Esophagus squamous epithelium (tissue), 5 donors: ENCODE data around the gene NUP35. TPM values are rescaled to one million over a fixed set of nuclear protein-coding genes. Genes with fewer than 3 reads are reported as not detected.

Experiments used
- DNase-seq: peaks from one replicate; lab custom pipeline; 2025; lab: John Stamatoyannopoulos, UW
- H3K27ac ChIP-seq, 4 donors: fragments of 200-600 bp; sonication (generic); one replicate each; pipeline ENCODE4 v1.5.1; 2016 to 2019; ENCODE audit warnings: mild to moderate bottlenecking in 1 of 4
- H3K27me3 ChIP-seq, 4 donors: fragments of 200-600 bp; sonication (generic); 1 replicate in 3 of 4; 2 replicates in 1 of 4; pipeline versions ENCODE4 v1.5.1 to v1.6.0; 2017 to 2021; ENCODE audit warnings: antibody characterized with exemption in 1 of 4
- H3K36me3 ChIP-seq, 3 donors: fragments of 200-600 bp; sonication (generic); one replicate each; pipeline ENCODE4 v1.5.1; 2016 to 2019
- H3K4me1 ChIP-seq, 3 donors: fragments of 200-600 bp; sonication (generic); one replicate each; pipeline ENCODE4 v1.5.1; 2017 to 2019
- H3K4me3 ChIP-seq, 4 donors: fragments of 200-600 bp; sonication (generic); 1 replicate in 3 of 4; 2 replicates in 1 of 4; pipeline ENCODE4 v1.5.1; 2016 to 2019; ENCODE audit warnings: mild to moderate bottlenecking in 2 of 4, moderate library complexity in 1 of 4
- H3K9me3 ChIP-seq, 3 donors: fragments of 200-600 bp; sonication (generic); one replicate each; pipeline ENCODE4 v1.5.1; 2016 to 2019
- POLR2A ChIP-seq, 4 donors: fragments of 450-650 bp; IDR thresholded peaks; one replicate each; pipeline ENCODE4 v1.6.1; 2017; ENCODE audit warnings: antibody characterized with exemption in 4 of 4, mild to moderate bottlenecking in 4 of 4, moderate library complexity in 3 of 4
- WGBS, 2 donors: methylation state at CpG; one replicate each; pipeline ENCODE4 v1.1.5; 2018; 5-methylcytosine and 5-hydroxymethylcytosine counted together
- intact Hi-C: fragments of 100-400 bp; cut with DNase I; formaldehyde crosslinking; loops from one replicate; pipeline ENCODE4 v1.15.0; 2022
- total RNA-seq, 4 donors: library from RNA; depleted of rRNA; stranded (reverse); fragments of >200 nt; gene quantifications; one replicate each; pipeline ENCODE4 v1.1.0, GENCODE V29; 2016
- TF ChIP-seq, protein P1 (sequence below), 6 experiments: fragments of 450-650 bp in 4 of 6; fragments of 200-600 bp in 2 of 6; sonication (generic) in 2 of 6; IDR thresholded peaks; one replicate each; pipeline ENCODE4 v1.5.1; 2016 to 2019; ENCODE audit warnings: antibody characterized with exemption in 6 of 6, mild to moderate bottlenecking in 4 of 6, moderate library complexity in 4 of 6
- donor health status: DM: yes; HTN: yes; CAD: no.

NUP35 gene
- total RNA-seq, 4 donors from 2014 or later, result 7.8 to 25.4 (median 15.6) TPM

DNA sequence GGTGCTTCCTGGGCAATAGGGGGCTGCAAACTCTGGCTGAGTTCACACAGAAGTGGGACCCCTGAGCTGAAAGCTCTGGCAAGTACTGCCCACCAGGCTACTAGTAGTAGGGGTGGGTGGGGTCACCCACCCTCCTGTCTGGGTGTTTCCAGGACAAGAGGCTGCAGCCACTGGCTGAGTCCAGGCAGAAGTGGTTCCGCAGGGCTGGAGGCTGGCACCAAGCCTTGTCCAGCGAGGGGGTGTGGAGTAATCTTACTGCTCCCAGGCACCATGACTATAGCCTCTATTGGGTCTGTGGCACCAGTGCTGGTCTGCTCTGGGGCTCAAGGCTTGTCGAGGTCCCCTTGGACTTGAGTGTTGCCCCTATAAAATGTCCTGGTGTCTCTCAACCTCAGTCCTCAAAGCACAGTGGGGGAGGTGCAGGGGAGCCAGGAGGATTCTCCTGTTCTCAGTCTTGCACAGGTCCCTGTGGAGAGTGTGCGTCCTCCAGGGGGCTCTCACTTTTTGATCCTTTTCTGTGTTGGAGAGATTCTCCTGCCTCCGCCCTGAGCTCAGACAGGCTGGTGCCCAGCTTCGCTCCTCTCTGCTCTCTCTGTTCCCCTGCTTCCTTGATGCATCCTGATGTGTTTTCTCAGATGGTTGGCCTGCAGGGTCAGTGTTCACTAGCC is 48.1 kb downstream of the NUP35 start:
- TF ChIP-seq POLR2A (IDR thresholded peaks at IDR 0.05), result no peak
- TF ChIP-seq, protein P1, sequence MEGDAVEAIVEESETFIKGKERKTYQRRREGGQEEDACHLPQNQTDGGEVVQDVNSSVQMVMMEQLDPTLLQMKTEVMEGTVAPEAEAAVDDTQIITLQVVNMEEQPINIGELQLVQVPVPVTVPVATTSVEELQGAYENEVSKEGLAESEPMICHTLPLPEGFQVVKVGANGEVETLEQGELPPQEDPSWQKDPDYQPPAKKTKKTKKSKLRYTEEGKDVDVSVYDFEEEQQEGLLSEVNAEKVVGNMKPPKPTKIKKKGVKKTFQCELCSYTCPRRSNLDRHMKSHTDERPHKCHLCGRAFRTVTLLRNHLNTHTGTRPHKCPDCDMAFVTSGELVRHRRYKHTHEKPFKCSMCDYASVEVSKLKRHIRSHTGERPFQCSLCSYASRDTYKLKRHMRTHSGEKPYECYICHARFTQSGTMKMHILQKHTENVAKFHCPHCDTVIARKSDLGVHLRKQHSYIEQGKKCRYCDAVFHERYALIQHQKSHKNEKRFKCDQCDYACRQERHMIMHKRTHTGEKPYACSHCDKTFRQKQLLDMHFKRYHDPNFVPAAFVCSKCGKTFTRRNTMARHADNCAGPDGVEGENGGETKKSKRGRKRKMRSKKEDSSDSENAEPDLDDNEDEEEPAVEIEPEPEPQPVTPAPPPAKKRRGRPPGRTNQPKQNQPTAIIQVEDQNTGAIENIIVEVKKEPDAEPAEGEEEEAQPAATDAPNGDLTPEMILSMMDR (IDR thresholded peaks at IDR 0.05), result no peak
- H3K36me3 ChIP-seq, result no peaks in the 10 kb centered on the region
- no peak overlapping the region for H3K4me3 ChIP-seq
- peaks cover 0 to 10% (median 0%) of the 10 kb centered on the region in 3 donors for H3K4me1 ChIP-seq
- H3K27ac ChIP-seq, result no peak overlapping the region
- H3K27me3 ChIP-seq, result no peaks in the 10 kb centered on the region
- peaks cover 0 to 14% (median 5%) of the 10 kb centered on the region in 3 donors for H3K9me3 ChIP-seq
- 95 to 96% methylated on average over 3 to 5 of the region's 6 CpGs for WGBS, 2 donors
- intact Hi-C loops, result no loop called here
- no peak for DNase-seq

DNA sequence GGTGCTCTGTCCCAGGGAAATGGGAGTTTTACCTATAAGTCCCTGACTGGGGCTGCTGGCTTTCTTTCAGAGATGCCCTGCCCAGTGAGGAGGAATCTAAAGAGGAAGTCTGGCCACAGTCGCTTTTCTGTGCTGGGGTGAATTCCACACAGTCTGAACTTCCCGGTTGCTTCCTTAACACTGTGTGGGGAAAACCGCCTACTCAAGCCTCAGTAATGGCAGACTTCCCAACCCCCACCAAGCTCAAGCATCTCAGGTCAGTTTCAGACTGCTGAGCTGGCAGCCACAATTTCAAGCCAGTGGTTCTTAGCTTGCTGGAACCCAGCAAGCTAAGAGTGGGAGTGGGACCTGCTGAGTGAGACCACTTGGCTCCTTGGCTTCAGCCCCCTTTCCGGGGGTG is 54.9 kb downstream of the NUP35 start:
- intact Hi-C loops, result no loop called here
- H3K9me3 ChIP-seq, result peaks cover 0 to 27% (median 9%) of the 10 kb centered on the region in 3 donors

DNA sequence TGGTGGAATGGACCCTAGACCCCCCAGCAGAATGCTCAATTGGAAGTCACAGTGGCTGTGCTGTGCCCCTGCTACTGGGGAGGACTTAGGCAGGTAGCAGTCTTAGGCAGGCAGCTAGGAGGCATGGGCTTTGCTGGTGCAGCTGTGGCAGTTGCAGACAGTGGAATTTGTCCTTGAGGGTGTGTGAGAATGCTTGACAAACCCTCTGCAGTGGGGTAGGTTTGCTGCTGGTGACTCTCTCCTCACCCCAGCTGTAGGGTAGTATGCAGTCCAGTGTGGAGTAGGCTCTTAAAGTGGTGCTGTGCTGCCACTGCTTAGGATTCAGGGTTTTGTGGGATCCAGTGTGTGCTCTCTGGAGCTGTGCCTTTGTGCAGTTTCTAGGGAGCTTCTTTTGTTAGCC is 61.3 kb downstream of the NUP35 start:
- DNase-seq, result no peak
- Histone ChIP-seq H3K9me3 (peaks cover 0 to 14% (median 4%) of the 10 kb centered on the region in 3 donors), H3K36me3 (peaks cover 0 to 92% (median 5%) of the 10 kb centered on the region in 3 donors), H3K27ac (no peak overlapping the region), H3K4me3 (no peak overlapping the region), H3K27me3 (no peaks in the 10 kb centered on the region), H3K4me1 (no peaks in the 10 kb centered on the region)
- TF ChIP-seq, protein P1 (IDR thresholded peaks at IDR 0.05), result no peak
- no peak for TF ChIP-seq POLR2A (IDR thresholded peaks at IDR 0.05)
- intact Hi-C loops, result no loop called here

More for the DNA sequence above, 54.9 kb downstream of the NUP35 start:
- Histone ChIP-seq H3K4me1 (no peaks in the 10 kb centered on the region), H3K27ac (no peak overlapping the region), H3K4me3 (no peak overlapping the region), H3K36me3 (peaks cover 0 to 51% (median 0%) of the 10 kb centered on the region in 3 donors), H3K27me3 (no peaks in the 10 kb centered on the region)
- WGBS, 2 donors, result 60 to 90% methylated on average over 2 to 3 of the region's 4 CpGs
- no peak for TF ChIP-seq POLR2A (IDR thresholded peaks at IDR 0.05)
- TF ChIP-seq, protein P1 (IDR thresholded peaks at IDR 0.05), result no peak
- DNase-seq, result no peak

DNA sequence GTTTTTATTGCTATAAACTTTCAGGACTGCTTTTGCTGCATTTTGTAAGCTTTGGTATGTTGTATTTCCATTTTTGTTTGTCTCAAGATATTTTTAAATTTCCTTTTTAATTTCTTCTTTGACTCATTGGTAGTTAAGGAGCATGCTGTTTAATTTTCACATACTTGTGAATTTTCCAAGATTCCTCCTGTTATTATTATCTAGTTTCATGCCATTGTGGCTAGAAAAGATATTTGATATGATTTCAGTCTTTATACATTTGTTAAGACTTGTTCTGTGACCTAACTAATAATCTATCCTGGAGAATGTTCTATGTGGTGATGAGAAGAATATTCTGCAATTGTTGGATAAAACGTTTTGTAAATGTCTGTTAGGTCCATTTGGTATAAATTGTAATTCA is 62.1 kb downstream of the NUP35 start:
- intact Hi-C loops, result no loop called here
- Histone ChIP-seq H3K4me1 (no peaks in the 10 kb centered on the region), H3K36me3 (peaks cover 0 to 91% (median 5%) of the 10 kb centered on the region in 3 donors), H3K27ac (no peak overlapping the region), H3K27me3 (no peaks in the 10 kb centered on the region), H3K4me3 (no peak overlapping the region), H3K9me3 (peaks cover 0 to 14% (median 4%) of the 10 kb centered on the region in 3 donors)
- TF ChIP-seq, protein P1 (IDR thresholded peaks at IDR 0.05), result no peak
- no peak for TF ChIP-seq POLR2A (IDR thresholded peaks at IDR 0.05)
- DNase-seq, result no peak
- whole genome bisulfite sequencing, 2 donors, result 50 to 60% methylated on average over 1 of the region's 1 CpG

DNA sequence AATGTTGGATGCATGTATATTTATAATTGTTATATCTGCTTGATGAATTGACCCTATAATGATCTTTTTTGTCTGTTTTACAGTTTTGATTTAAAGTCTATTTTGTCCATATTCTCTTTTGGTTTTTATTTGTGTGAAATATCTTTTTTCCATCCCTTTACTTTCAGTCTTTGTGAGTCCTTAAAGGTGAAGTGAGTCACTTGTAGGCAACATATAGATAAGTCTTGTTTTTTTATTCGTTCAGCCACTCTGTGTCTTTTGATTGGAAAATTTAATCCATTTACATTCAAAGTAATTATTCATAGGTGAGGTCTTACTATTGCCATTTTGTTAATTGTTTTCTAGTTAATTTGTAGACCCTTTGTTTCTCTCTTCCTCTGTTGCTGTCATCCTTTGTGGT is 62.5 kb downstream of the NUP35 start:
- intact Hi-C loops, result no loop called here
- no peak overlapping the region for H3K4me3 ChIP-seq

More for the DNA sequence above, 62.5 kb downstream of the NUP35 start:
- Histone ChIP-seq H3K9me3 (peaks cover 0 to 14% (median 4%) of the 10 kb centered on the region in 3 donors), H3K4me1 (no peaks in the 10 kb centered on the region), H3K27ac (no peak overlapping the region), H3K36me3 (peaks cover 0 to 87% (median 5%) of the 10 kb centered on the region in 3 donors), H3K27me3 (no peaks in the 10 kb centered on the region)
- WGBS, 2 donors, result 89 to 92% methylated on average over 1 of the region's 1 CpG
- DNase-seq, result no peak
- TF ChIP-seq POLR2A (IDR thresholded peaks at IDR 0.05), result no peak
- TF ChIP-seq, protein P1 (IDR thresholded peaks at IDR 0.05), result no peak
